ENCODE results near the gene NAV2.

GRCh38 chr11:19882356-19882755 lies 169.7 kb downstream of the NAV2 start:
- TF ChIP-seq, protein P1, sequence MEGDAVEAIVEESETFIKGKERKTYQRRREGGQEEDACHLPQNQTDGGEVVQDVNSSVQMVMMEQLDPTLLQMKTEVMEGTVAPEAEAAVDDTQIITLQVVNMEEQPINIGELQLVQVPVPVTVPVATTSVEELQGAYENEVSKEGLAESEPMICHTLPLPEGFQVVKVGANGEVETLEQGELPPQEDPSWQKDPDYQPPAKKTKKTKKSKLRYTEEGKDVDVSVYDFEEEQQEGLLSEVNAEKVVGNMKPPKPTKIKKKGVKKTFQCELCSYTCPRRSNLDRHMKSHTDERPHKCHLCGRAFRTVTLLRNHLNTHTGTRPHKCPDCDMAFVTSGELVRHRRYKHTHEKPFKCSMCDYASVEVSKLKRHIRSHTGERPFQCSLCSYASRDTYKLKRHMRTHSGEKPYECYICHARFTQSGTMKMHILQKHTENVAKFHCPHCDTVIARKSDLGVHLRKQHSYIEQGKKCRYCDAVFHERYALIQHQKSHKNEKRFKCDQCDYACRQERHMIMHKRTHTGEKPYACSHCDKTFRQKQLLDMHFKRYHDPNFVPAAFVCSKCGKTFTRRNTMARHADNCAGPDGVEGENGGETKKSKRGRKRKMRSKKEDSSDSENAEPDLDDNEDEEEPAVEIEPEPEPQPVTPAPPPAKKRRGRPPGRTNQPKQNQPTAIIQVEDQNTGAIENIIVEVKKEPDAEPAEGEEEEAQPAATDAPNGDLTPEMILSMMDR (IDR thresholded peaks at IDR 0.05), result no peak
- no peak for TF ChIP-seq POLR2A (IDR thresholded peaks at IDR 0.05)
